ENCODE measurements around the gene TSPO.

DNA sequence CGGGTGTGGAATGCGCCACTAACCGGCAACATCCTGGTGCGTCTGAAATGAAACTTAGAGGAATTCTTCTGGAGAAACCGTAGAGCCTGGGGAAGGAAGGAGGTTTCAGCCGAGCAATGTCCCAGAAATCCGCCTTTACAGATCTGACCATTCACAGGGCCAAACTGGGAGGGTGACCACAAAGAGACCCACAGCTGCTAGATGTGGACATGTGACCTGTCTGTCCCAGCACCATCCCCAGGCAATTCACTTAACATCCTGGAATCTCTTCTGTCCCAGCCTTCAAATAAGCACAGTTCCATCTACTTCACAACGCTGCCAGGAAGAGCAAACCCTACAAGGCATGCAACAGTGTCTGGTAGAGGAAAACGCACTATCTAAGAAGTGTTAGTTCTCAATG is 18.0 kb upstream of the TSPO start:
- TF ChIP-seq, protein P1, sequence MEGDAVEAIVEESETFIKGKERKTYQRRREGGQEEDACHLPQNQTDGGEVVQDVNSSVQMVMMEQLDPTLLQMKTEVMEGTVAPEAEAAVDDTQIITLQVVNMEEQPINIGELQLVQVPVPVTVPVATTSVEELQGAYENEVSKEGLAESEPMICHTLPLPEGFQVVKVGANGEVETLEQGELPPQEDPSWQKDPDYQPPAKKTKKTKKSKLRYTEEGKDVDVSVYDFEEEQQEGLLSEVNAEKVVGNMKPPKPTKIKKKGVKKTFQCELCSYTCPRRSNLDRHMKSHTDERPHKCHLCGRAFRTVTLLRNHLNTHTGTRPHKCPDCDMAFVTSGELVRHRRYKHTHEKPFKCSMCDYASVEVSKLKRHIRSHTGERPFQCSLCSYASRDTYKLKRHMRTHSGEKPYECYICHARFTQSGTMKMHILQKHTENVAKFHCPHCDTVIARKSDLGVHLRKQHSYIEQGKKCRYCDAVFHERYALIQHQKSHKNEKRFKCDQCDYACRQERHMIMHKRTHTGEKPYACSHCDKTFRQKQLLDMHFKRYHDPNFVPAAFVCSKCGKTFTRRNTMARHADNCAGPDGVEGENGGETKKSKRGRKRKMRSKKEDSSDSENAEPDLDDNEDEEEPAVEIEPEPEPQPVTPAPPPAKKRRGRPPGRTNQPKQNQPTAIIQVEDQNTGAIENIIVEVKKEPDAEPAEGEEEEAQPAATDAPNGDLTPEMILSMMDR (IDR thresholded peaks at IDR 0.05) = no peak
- no peak for TF ChIP-seq POLR2A (IDR thresholded peaks at IDR 0.05)

Data from heart left ventricle (tissue), 13 donors.